Nephron (organoid): ENCODE results near the gene LIPA.
A peak's percentile ranks its signal among the peaks of the same experiment; 100 is the strongest.
"Not testable (repeated sequence)": the region's sequence is repeated elsewhere in the genome, so short reads cannot be mapped to it uniquely, and the experiment has no call there.

Experiments used
- H3K27ac Mint-ChIP-seq, 3 experiments: 2 replicates each; pipeline ENCODE4 v1.8.0; 2020; ENCODE audit warnings: mixed read lengths in 3 of 3, mild to moderate bottlenecking in 2 of 3, moderate library complexity in 1 of 3
- H3K27me3 Mint-ChIP-seq: 2 replicates; pipeline ENCODE4 v1.8.0; 2021; ENCODE audit warnings: low read depth, mild to moderate bottlenecking, moderate library complexity, mixed read lengths
- H3K36me3 Mint-ChIP-seq: 2 replicates; pipeline ENCODE4 v1.8.0; 2020; ENCODE audit warnings: low read depth, mixed read lengths
- H3K4me1 Mint-ChIP-seq: 2 replicates; pipeline ENCODE4 v1.8.0; 2020; ENCODE audit warnings: mixed read lengths
- H3K4me3 Mint-ChIP-seq, 3 experiments: 2 replicates each; pipeline ENCODE4 v1.8.0; 2020; ENCODE audit warnings: mild to moderate bottlenecking in 3 of 3, mixed read lengths in 3 of 3, moderate library complexity in 2 of 3
- H3K9me3 Mint-ChIP-seq: 2 replicates; pipeline ENCODE4 v1.8.0; 2020; ENCODE audit warnings: mixed read lengths
- TF ChIP-seq, protein P1 (sequence below), 3 experiments: fragments of 200-600 bp; sonication (generic); IDR thresholded peaks; one replicate each; pipeline ENCODE4 v1.5.0; 2021; ENCODE audit warnings: antibody characterized with exemption in 3 of 3; ENCODE audit not compliant: unreplicated experiment in 3 of 3

Gene LIPA

GRCh38 chr10:89202033-89202425 lies 49.5 kb downstream of the LIPA start:
- Mint-ChIP-seq H3K4me3 (no peak overlapping the region), H3K27me3 (no peaks in the 10 kb centered on the region), H3K27ac (no peak overlapping the region), H3K4me1 (peaks cover 16% of the 10 kb centered on the region), H3K36me3 (no peaks in the 10 kb centered on the region), H3K9me3 (no peaks in the 10 kb centered on the region)
- TF ChIP-seq, protein P1, sequence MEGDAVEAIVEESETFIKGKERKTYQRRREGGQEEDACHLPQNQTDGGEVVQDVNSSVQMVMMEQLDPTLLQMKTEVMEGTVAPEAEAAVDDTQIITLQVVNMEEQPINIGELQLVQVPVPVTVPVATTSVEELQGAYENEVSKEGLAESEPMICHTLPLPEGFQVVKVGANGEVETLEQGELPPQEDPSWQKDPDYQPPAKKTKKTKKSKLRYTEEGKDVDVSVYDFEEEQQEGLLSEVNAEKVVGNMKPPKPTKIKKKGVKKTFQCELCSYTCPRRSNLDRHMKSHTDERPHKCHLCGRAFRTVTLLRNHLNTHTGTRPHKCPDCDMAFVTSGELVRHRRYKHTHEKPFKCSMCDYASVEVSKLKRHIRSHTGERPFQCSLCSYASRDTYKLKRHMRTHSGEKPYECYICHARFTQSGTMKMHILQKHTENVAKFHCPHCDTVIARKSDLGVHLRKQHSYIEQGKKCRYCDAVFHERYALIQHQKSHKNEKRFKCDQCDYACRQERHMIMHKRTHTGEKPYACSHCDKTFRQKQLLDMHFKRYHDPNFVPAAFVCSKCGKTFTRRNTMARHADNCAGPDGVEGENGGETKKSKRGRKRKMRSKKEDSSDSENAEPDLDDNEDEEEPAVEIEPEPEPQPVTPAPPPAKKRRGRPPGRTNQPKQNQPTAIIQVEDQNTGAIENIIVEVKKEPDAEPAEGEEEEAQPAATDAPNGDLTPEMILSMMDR (IDR thresholded peaks at IDR 0.05; ENCODE audit: unreplicated experiment in 3 of 3): no peak

GRCh38 chr10:89201345-89202032 lies 50.1 kb downstream of the LIPA start:
- Mint-ChIP-seq H3K4me3 (no peak overlapping the region), H3K27me3 (no peaks in the 10 kb centered on the region), H3K9me3 (no peaks in the 10 kb centered on the region), H3K36me3 (no peaks in the 10 kb centered on the region), H3K27ac (no peak overlapping the region), H3K4me1 (peaks cover 11% of the 10 kb centered on the region)
- TF ChIP-seq, protein P1 (IDR thresholded peaks at IDR 0.05; ENCODE audit: unreplicated experiment in 3 of 3): no peak

DNA sequence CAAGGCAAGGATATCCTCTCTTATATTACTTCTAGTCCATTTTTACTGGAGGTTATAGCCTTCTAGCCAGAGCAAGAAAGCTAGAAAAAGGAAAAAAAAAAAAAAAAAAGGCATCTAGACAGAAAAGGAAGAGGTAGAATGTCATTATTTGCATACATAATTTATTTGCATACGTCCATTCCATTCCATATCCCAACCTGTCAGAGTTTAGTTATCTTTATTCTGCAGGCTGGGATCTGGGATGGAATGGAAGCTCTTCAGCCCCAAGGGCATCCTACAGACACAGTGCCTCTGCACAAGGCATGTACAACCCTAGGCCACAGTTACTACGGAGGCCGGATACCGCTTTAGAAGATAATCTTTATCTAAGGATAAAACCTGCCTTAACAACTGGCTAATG lies 54.1 kb downstream of the LIPA start:
- TF ChIP-seq, protein P1 (IDR thresholded peaks at IDR 0.05; ENCODE audit: unreplicated experiment in 3 of 3): no peak
- Mint-ChIP-seq H3K4me1 (no peaks in the 10 kb centered on the region), H3K9me3 (no peaks in the 10 kb centered on the region), H3K4me3 (no peak overlapping the region), H3K27me3 (no peaks in the 10 kb centered on the region), H3K36me3 (no peaks in the 10 kb centered on the region), H3K27ac (no peak overlapping the region)

DNA sequence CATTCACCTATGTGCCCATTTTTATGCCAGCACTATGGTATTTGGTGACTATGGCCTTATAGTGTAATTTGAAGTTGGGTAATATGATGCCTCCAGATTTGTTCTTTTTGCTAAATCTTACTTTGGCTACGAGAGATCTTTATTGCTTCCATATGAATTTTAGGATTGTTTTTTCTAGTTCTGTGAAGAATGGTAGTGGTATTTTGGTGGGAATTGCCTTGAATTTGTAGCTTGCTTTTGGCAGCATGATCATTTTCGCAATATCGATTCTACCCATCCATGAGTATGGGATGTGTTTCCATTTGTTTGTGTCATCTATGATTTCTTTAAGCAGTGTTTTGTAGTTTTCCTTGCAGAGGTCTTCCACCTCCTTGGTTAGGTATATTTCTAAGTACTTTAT lies 60.3 kb downstream of the LIPA start:
- not testable (repeated sequence) for H3K4me3 Mint-ChIP-seq, H3K9me3 Mint-ChIP-seq, H3K27ac Mint-ChIP-seq, H3K4me1 Mint-ChIP-seq, H3K27me3 Mint-ChIP-seq, H3K36me3 Mint-ChIP-seq

GRCh38 chr10:89189211-89189734 lies 62.3 kb downstream of the LIPA start:
- Mint-ChIP-seq H3K36me3 (no peaks in the 10 kb centered on the region), H3K27me3 (no peaks in the 10 kb centered on the region), H3K27ac (no peak overlapping the region), H3K9me3 (peaks cover 3% of the 10 kb centered on the region), H3K4me3 (no peak overlapping the region), H3K4me1 (peaks cover 16% of the 10 kb centered on the region)
- TF ChIP-seq, protein P1 (IDR thresholded peaks at IDR 0.05; ENCODE audit: unreplicated experiment in 3 of 3): no peak

- Mint-ChIP-seq H3K9me3 (peaks cover 2% of the 10 kb centered on the region), H3K4me3 (no peak overlapping the region), H3K36me3 (no peaks in the 10 kb centered on the region), H3K27me3 (no peaks in the 10 kb centered on the region), H3K27ac (peak overlapping the region in 1 of 3 experiments; percentile 68), H3K4me1 (peaks cover 16% of the 10 kb centered on the region)
- TF ChIP-seq, protein P1 (IDR thresholded peaks at IDR 0.05; ENCODE audit: unreplicated experiment in 3 of 3): no peak
These were observed 65.9 kb downstream of the LIPA start for GRCh38 chr10:89185658-89186057.
